GM06990 (cell line): ENCODE measurements around the gene TMEM255A.

Experiments
- DNase-seq: peaks from one replicate; pipeline ENCODE4 v3.0.0-alpha.2; 2011; ENCODE audit not compliant: insufficient read length; ENCODE audit errors: extremely low read depth
- H3K27me3 ChIP-seq: replicated peaks from 2 replicates; pipeline ENCODE4 v1.6.0; 2011; ENCODE audit warnings: low read length; ENCODE audit not compliant: control insufficient read depth, insufficient read depth
- H3K36me3 ChIP-seq: 2 replicates; pipeline ENCODE4 v1.5.1; 2011; ENCODE audit warnings: low read length; ENCODE audit not compliant: control insufficient read depth, insufficient read depth
- H3K4me3 ChIP-seq: replicated peaks from 2 replicates; pipeline ENCODE4 v1.5.1; 2011; ENCODE audit warnings: low read depth, mild to moderate bottlenecking, control low read depth, low read length
- TF ChIP-seq, protein P1 (sequence below): IDR thresholded peaks from 2 replicates; pipeline ENCODE4 v1.5.1; 2011; ENCODE audit warnings: low read length, control low read depth, mild to moderate bottlenecking, inconsistent platforms; ENCODE audit not compliant: insufficient read depth, poor library complexity, severe bottlenecking

TMEM255A gene

DNA sequence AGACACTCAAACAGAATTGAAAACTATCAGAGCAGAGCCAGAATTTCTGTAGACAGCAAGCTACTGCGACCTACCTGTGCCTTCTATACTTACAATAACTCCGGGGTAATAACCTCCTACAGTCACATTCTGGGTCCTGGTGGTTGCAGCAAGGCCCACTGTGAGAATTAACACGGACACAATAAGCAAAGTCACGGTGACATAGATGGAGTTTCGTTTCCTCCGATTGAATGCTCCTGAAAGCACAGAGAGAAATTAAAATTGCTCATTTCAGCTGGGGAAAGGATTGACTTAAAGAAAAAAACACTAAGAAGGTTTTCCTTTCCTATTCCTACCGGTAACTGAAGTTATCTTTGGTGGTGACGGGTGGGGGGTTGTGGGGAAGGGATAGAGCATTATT lies 7.0 kb downstream of the TMEM255A start:
- Histone ChIP-seq H3K27me3 (no peaks in the 10 kb centered on the region), H3K4me3 (no peak overlapping the region), H3K36me3 (no peaks in the 10 kb centered on the region)
- DNase-seq, result no peak
- TF ChIP-seq, protein P1, sequence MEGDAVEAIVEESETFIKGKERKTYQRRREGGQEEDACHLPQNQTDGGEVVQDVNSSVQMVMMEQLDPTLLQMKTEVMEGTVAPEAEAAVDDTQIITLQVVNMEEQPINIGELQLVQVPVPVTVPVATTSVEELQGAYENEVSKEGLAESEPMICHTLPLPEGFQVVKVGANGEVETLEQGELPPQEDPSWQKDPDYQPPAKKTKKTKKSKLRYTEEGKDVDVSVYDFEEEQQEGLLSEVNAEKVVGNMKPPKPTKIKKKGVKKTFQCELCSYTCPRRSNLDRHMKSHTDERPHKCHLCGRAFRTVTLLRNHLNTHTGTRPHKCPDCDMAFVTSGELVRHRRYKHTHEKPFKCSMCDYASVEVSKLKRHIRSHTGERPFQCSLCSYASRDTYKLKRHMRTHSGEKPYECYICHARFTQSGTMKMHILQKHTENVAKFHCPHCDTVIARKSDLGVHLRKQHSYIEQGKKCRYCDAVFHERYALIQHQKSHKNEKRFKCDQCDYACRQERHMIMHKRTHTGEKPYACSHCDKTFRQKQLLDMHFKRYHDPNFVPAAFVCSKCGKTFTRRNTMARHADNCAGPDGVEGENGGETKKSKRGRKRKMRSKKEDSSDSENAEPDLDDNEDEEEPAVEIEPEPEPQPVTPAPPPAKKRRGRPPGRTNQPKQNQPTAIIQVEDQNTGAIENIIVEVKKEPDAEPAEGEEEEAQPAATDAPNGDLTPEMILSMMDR, result no peak

DNA sequence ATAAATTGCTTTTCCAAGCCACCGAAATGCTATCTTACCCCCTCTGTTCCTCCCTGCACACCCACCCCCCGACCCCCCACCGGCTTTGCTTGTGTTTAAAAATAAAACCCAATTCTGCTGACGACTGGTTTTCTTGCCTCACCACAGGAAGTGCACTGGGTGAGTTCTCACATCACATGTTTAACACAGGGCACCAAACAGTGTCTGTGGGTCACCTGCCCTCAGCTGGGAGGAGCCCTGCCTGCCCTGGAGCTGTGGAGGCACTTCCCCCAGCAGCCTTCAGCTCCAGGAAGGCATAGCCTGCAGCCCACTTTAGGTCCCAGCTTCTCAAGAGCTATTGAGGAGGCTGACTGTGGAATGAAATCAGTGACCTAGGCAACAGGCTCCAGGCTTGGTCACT lies 8.8 kb downstream of the TMEM255A start:
- TF ChIP-seq, protein P1, result no peak
- DNase-seq, result peak; percentile 55
- Histone ChIP-seq H3K4me3 (no peak overlapping the region), H3K36me3 (no peaks in the 10 kb centered on the region), H3K27me3 (no peaks in the 10 kb centered on the region)

DNA sequence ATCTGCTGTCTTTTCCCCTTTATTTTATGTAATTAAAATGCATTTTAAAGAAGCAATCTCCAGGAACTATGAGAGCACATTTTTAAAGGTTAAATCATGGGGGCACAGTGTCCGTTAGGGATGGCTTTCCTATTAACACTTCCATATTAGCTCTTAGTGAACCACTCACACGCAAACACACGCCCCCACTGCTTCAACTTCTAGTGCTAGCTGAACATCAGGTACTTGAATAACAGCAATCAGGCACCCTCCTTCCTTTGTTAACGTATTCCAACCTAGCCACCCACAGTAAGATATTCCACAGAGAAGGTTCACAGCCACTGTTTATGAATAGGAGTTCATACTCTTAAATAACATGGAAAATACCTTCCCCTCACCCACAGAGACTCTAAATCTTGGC lies 9.3 kb downstream of the TMEM255A start:
- no peak for DNase-seq
- TF ChIP-seq, protein P1, result no peak
- H3K36me3 ChIP-seq, result no peaks in the 10 kb centered on the region
- H3K4me3 ChIP-seq, result no peak overlapping the region
- H3K27me3 ChIP-seq, result no peaks in the 10 kb centered on the region

DNA sequence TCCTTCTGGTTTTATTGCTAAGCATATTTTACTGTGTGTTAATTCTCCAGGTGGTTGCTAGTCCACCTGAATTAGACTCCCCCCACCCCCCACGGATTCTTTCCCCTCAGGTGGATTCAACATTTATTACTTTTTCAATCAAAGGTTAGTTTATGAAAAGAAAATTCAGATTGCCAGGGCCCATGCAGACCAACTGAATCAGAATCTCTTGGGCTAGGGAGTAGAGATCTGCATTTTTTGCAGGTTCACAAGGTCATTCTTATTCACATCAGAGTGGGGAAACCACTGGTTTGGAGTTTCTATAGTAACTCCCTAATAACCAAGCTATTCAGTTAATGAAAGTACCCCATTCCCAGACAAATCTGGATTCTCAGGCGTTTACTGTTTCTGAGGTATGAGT lies 9.8 kb downstream of the TMEM255A start:
- DNase-seq, result no peak
- Histone ChIP-seq H3K4me3 (no peak overlapping the region), H3K27me3 (no peaks in the 10 kb centered on the region), H3K36me3 (no peaks in the 10 kb centered on the region)
- TF ChIP-seq, protein P1, result no peak

DNA sequence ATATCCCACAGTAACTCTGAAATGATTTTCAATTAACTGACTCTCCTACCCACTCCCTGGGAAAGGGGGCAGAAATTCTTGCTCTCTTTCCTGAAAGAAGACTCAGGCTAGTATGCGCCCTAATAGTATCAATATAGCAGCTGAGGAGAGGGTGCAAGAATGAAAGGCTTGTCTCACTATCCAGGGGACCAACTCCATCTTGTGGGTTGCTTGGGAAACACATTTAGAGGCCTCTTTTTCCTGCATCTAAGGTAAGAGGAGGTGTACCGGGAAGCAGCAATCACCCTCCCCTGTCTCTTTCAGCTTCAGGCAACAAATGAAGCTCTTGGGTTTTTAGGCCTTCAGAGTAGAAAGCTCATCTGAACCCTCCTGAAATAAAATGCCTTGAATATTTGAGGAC lies 11.3 kb downstream of the TMEM255A start:
- DNase-seq, result no peak
- no peaks in the 10 kb centered on the region for H3K36me3 ChIP-seq

DNA sequence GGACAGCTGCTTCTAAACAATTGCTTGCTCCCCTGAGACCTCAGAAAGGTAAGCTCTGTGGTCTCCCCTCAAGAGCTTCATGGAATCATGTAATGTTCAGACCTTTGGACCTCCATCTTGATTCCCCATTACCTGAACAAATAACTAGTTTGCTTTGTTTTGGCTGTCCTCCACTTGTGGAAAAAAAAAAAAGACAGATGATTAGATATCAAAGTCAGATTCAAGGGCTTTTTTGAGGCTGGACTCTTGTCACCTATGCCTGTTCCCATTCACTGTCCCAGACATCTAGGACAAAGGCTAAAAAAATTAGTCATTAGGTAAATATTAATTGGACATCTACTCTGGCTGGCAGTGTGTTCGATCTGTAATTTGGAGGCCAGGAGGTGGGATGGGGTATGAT lies 13.3 kb downstream of the TMEM255A start:
- DNase-seq, result no peak
- Histone ChIP-seq H3K27me3 (no peaks in the 10 kb centered on the region), H3K36me3 (no peaks in the 10 kb centered on the region), H3K4me3 (no peak overlapping the region)
- TF ChIP-seq, protein P1, result no peak

More for the DNA sequence above, 11.3 kb downstream of the TMEM255A start:
- TF ChIP-seq, protein P1, result peak; percentile 4
- Histone ChIP-seq H3K4me3 (no peak overlapping the region), H3K27me3 (no peaks in the 10 kb centered on the region)
